Left ventricle myocardium inferior (tissue), 1 donor: ENCODE measurements around the gene POLL. TPM values are rescaled to one million over a fixed set of nuclear protein-coding genes. Genes with fewer than 3 reads are reported as not detected.

ENCODE experiments used
- DNase-seq: peaks from one replicate; pipeline ENCODE4 v3.0.0-alpha.2; 2020
- H3K27ac ChIP-seq: fragments of 200-600 bp; replicated peaks from 2 replicates; pipeline ENCODE4 v1.8.0; 2021
- H3K27me3 ChIP-seq: fragments of 200-600 bp; 2 replicates; pipeline ENCODE4 v1.8.0; 2021; ENCODE audit warnings: low read depth
- H3K36me3 ChIP-seq: fragments of 200-600 bp; 2 replicates; pipeline ENCODE4 v1.8.0; 2021
- H3K4me1 ChIP-seq: fragments of 200-600 bp; 2 replicates; pipeline ENCODE4 v1.8.0; 2021
- H3K4me3 ChIP-seq: fragments of 200-600 bp; 2 replicates; pipeline ENCODE4 v1.8.0; 2021; ENCODE audit warnings: mild to moderate bottlenecking, moderate library complexity
- H3K9me3 ChIP-seq: fragments of 200-600 bp; replicated peaks from 2 replicates; pipeline ENCODE4 v1.8.0; 2021
- intact Hi-C: fragments of 100-400 bp; cut with micrococcal nuclease; formaldehyde crosslinking; loops from one replicate; pipeline ENCODE4 v1.11.0; 2022
- microRNA-seq: library from miRNA; unstranded; fragments of <30 nt; microRNA quantifications from one replicate; pipeline ENCODE4 v1.2.0, GENCODE V29; 2020
- total RNA-seq: library from RNA; stranded (reverse); fragmentation: NEBNext Ultra II Directional; extraction: Animal tissue kit (Norgen Biotek cat#: 25700); gene quantifications from one replicate; pipeline ENCODE4 v1.2.1, GENCODE V29; 2021
- TF ChIP-seq, protein P1 (sequence below): fragments of 200-600 bp; IDR thresholded peaks from 2 replicates; pipeline ENCODE4 v1.8.0; 2021; ENCODE audit warnings: antibody characterized with exemption, mild to moderate bottlenecking, borderline replicate concordance
- donor health status: DM: no; HTN: yes; CAD: no; lungs with severe emphysema.

Gene POLL
- total RNA-seq, 1 donor from 2014 or later, result 16.7 TPM

GRCh38 chr10:101529207-101529606 lies 58.9 kb downstream of the POLL start:
- DNase-seq, result no peak
- TF ChIP-seq, protein P1, sequence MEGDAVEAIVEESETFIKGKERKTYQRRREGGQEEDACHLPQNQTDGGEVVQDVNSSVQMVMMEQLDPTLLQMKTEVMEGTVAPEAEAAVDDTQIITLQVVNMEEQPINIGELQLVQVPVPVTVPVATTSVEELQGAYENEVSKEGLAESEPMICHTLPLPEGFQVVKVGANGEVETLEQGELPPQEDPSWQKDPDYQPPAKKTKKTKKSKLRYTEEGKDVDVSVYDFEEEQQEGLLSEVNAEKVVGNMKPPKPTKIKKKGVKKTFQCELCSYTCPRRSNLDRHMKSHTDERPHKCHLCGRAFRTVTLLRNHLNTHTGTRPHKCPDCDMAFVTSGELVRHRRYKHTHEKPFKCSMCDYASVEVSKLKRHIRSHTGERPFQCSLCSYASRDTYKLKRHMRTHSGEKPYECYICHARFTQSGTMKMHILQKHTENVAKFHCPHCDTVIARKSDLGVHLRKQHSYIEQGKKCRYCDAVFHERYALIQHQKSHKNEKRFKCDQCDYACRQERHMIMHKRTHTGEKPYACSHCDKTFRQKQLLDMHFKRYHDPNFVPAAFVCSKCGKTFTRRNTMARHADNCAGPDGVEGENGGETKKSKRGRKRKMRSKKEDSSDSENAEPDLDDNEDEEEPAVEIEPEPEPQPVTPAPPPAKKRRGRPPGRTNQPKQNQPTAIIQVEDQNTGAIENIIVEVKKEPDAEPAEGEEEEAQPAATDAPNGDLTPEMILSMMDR, result no peak

More at GRCh38 chr10:101529207-101529606, 58.9 kb downstream of the POLL start:
- Histone ChIP-seq H3K4me3 (no peak overlapping the region), H3K9me3 (no peaks in the 10 kb centered on the region), H3K27me3 (no peaks in the 10 kb centered on the region), H3K4me1 (peaks cover 21% of the 10 kb centered on the region), H3K36me3 (peaks cover 46% of the 10 kb centered on the region), H3K27ac (no peak overlapping the region)
- intact Hi-C loops, result no loop called here

Small RNA genes lying within 50 kb of the gene (microRNA-seq; reads per million reads assigned to microRNA genes)
- gene MIR3158-1 (not detected), gene MIR3158-2 (not detected)

Other genes starting within 250 kb of the POLL start
- 34.8 TPM for gene BTRC, start 234.1 kb downstream of the POLL start, total RNA-seq
- gene DPCD, start 64 bp upstream of the POLL start, total RNA-seq, result 24.0 TPM
- 99.1 TPM for gene FBXW4, start 106.9 kb upstream of the POLL start, total RNA-seq
- not detected for gene FGF8, start 187.9 kb upstream of the POLL start, total RNA-seq
- gene NPM3, start 195.2 kb upstream of the POLL start, total RNA-seq, result 7.9 TPM
- gene OGA, start 230.2 kb upstream of the POLL start, total RNA-seq, result 96.3 TPM